Measurements from ENCODE around the gene FOXP1.

- no peak for TF ChIP-seq CTCF (IDR thresholded peaks at IDR 0.05)
- TF ChIP-seq POLR2A (IDR thresholded peaks at IDR 0.05): no peak
- TF ChIP-seq EP300 (IDR thresholded peaks at IDR 0.05): no peak
Measured at GRCh38 chr3:71247958-71248335, 335.6 kb downstream of the FOXP1 start.
